ENCODE results near the gene TBPL1.

DNA sequence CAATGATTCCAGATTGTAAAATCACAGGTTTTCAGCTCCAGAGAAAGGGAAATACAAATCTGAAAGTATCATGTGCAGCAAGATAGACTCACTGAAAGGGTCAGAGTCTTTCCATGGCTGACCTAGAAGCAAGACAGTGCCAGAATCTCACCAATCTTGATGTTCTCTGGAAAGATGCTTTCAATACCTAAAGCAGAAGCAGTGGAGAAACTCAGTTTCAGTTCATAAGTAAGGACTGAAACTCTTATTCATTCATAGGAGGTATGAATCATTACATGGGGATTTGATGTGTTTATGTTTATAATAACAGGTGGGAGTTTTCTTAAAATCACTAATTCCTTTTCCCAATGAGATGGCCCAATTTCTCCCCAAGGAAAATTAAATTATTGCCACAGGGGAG, 56.9 kb downstream of the TBPL1 start:
- TF ChIP-seq POLR2AphosphoS5 (IDR thresholded peaks at IDR 0.05), result no peak
- no peak for TF ChIP-seq EP300 (IDR thresholded peaks at IDR 0.05)
- TF ChIP-seq, protein P1, sequence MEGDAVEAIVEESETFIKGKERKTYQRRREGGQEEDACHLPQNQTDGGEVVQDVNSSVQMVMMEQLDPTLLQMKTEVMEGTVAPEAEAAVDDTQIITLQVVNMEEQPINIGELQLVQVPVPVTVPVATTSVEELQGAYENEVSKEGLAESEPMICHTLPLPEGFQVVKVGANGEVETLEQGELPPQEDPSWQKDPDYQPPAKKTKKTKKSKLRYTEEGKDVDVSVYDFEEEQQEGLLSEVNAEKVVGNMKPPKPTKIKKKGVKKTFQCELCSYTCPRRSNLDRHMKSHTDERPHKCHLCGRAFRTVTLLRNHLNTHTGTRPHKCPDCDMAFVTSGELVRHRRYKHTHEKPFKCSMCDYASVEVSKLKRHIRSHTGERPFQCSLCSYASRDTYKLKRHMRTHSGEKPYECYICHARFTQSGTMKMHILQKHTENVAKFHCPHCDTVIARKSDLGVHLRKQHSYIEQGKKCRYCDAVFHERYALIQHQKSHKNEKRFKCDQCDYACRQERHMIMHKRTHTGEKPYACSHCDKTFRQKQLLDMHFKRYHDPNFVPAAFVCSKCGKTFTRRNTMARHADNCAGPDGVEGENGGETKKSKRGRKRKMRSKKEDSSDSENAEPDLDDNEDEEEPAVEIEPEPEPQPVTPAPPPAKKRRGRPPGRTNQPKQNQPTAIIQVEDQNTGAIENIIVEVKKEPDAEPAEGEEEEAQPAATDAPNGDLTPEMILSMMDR (IDR thresholded peaks at IDR 0.05), result no peak
